GM21737 (cell line): ENCODE data around the gene SGPL1.

ENCODE experiments used
- ATAC-seq: cut with Tn5 transposase; IDR thresholded peaks from one replicate; pipeline ENCODE4 v1.9.1; 2021; ENCODE audit warnings: mild to moderate bottlenecking, moderate library complexity; ENCODE audit not compliant: unreplicated experiment

SGPL1 gene

DNA sequence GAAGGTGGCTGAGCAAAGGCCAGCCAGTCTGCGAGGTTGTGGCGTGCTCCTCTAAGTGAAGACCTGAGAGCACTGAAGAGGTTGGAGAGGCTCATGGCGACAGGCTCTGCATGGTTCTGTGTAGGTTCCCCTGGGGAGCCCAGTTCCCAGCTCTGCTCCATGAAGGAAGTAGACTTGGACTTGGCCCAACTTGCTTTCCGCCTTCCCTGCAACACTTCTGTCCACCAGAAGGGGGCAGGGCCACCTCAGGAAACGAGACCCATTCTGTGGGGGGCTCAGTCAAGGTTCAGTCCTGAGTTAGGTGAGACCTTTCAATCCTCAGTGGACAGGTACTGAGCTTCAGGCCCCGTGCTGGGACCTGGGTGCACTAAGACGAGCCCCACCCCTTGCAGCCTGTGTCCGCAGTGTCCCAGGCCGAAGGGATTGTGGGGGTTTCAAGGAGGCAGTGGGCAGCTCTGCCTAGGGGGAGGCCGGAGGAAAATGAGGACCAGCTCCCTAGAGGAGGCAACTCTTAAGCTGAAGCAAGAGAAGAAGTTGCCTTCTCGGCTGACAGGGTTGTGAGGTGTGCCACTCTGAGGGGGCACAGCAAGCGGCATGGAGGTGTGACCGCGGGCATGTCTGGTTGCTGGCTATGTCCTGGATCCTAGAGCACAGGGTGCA lies 87.6 kb downstream of the SGPL1 start:
- ATAC-seq: no peak

DNA sequence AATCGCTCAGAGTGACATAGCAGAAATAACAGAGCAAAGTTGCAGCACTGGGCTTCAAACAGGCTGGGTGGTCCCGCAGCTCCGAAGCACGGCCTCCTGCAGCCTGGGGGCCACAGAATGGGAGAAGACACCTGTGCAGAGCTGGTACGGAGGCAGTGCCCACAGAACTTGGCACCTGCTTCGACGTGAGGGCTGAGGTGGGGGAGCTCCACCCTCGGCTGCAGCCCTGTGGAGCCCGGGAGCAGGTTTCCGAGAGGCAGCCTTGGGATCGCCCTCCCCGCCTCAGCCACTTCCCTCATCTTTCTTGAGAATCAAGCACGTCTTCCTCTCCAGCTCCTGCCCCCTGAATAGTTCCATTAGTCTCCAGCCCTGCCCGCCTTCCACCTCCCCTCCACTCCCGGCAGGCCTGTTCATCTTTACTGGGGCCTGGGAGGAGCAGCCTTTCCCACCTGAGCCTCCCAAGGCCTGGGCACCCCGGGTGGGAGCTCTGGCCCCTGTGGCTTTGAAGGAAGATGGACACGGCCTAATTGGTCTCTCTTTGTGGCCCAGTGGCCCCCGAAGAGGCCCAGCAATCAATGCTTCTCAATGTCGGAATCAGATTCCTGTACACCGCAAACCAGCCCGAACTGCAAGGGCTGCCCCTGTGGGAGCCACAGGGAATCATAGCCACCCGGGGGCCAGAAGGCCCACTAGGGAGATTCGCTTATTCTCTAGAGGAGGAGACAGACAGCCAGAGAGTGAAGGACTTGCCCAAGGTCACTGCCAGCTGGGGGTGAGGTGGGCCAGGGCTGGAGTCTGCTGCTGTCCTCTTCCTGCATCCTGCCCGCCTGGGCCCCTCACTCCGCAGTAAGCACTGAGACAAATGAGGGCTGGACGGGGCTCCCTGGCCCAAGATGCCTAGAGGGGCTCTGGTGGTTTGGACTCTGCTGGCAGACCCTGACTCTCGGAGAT lies 89.6 kb downstream of the SGPL1 start:
- no peak for ATAC-seq

DNA sequence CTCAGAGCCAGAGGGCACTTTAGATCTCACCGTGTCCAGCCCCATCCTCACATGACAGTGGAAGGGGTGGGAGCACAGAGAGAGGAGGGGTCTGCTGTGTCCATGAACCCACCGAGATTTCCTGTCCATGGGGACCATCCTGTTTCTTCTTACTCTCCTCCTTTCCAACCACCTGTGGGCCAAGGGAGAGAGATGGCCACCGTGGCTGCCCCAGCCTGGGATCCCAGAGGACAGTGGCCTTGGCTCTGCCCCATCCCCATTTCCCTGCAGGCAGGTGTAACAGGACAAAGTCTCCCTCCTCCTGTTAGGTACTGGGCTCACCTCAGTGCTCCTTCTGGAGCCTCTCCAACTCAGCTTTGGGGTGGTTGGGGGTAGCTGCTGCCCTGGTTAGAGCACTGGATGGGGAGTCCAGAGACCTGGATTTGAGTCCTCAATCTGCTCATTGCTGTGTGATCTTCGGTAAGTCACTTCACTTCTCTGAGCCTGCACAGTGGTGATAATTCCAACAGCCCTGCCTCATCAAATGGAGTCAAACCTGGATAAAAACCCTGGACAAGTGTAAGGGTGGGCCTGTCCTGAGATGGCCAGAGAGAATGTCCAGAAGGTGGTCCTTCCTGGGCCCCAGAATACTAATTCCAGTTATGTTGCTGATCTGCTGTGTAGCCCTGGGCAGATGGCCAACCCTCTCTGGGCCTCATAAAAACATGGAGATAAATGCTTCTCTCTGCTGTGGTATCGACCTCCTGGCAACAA lies 90.5 kb downstream of the SGPL1 start:
- ATAC-seq: no peak

DNA sequence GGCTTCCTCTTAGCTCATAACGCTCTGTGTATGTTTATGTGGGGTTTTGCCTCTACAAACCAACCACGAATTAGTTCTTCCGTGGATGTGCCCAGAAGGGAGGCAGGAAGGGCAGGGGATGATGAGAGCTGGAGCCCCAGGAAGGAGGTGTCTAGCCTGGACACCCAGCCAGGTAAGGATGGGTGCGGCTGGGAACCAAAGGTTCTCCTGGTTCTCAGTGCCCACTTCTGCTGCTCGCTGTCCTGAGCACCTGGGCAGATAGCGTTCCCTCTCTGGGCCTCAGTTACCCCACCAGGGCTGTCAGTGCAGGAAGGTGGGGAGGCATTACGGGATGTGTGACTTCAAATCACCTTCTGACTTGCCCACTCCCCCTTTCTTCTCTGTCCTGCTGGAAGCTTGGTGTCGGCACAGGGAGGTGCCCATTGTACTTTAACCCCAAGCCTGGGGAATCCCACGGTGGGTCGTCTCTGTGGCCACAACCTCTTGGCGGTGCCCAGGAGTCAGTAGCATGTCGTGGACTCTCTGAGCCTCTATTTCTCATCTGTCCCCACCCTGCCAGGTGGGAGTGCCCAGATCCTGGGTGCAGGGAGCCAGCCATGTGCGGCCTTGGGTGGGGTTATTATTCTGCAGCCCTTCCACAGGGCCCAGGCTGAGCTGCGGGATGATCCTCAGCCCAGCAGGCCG lies 91.3 kb downstream of the SGPL1 start:
- no peak for ATAC-seq

DNA sequence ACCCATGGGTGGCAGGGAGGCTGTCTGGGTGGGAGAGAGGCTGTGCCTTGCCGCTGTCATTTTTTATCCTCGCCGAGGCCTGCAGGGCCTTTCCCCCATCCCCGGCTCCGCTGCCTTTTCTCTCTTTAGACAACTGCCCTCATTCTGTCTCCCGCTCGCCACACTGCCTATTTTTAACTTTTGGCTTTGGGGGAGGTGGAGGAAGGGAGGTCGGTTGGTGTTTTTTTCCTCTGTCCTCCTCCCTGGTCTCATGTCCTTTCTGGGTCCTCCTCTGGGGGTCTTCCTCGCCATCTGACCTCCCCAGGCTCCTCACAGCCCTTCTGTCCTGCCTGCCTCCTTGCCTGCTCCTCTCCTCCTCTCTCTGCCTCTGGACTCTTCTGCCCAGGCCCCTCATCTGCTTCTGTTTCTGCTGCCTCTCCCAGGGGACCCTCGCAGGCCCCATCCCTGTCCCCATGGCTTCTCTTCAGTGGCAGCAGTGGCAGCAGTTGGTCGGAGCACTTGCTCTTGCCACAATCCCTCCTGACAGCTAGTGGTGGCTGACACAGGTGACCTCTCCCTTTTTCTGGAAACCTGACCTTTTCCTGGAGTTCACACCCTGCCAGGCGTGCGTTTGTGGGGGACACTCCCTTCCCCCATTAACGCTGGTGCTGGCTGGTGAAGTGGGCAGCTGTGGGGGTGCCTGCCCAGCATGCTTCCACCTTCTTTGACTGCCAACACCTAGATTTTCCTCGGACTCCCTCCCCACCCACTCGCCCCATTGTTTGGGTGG lies 92.1 kb downstream of the SGPL1 start:
- ATAC-seq: no peak

DNA sequence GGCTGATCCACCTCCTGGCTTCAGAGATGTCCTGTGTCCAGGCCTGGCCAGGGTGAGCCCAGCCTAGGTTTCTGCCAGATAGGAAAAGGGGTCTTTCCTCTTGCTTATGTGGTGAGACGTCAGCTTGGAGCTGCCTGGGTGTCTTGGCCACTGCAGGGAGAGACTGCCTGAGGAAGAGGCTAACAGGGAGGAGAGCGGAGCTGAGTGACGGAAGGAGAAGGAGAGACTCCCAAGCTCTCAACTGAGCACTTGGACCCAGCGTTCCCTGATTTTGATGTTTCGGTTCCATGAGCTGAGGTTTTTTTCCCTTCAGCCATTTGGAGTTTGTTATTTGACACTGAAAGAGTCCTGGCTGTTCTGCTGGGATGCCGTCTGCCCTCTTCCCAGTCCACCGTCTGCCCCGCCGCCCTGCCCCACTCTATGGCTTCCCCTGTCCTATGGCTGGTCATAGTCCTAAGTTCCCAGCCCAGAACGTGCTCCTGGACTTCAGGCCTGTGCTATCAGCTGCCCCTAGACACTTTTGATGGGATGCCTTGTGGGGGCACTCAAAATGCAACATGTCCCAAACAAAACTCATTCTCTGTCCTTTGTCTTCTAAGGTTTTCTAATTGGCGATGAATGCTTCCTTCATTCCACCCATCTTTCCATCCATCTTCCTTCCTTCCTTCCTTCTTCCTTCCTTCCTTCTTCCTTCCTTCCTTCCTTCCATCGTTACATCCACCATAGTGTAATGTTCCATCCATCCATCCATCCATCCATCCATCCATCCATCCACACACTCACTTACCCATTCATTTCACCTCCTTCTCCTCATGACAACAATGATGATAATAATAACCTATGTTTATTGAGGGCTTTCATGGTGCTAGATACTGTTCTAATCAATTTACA lies 92.9 kb downstream of the SGPL1 start:
- no peak for ATAC-seq

DNA sequence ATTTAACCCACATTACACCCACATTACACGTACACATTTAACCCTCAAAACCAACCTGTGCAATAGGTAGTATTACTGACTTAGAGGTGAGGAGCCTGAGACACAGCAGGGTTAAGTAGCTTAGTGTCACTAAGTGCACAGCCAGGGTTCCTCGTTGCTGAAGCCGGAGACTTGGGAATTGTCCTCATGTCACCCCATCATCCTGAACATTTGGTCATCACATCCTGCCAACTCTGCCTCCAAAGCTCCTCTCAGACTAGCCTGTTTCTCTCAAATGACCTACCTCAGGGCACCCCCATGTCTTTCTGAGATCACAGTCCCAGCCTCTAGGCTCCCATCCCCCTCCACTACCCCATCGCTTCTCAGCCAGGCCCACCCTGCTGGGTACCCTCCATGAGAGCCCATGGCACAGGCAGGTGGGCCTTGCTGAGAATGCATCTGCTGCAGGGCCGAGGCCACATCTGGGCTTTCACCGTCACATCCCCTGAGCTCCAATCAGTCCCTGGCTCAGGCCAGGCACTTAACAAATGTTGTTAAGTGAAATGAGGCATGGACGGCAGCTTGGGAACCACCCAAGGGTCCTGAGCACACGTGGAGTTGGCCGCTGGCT lies 93.7 kb downstream of the SGPL1 start:
- no peak for ATAC-seq

DNA sequence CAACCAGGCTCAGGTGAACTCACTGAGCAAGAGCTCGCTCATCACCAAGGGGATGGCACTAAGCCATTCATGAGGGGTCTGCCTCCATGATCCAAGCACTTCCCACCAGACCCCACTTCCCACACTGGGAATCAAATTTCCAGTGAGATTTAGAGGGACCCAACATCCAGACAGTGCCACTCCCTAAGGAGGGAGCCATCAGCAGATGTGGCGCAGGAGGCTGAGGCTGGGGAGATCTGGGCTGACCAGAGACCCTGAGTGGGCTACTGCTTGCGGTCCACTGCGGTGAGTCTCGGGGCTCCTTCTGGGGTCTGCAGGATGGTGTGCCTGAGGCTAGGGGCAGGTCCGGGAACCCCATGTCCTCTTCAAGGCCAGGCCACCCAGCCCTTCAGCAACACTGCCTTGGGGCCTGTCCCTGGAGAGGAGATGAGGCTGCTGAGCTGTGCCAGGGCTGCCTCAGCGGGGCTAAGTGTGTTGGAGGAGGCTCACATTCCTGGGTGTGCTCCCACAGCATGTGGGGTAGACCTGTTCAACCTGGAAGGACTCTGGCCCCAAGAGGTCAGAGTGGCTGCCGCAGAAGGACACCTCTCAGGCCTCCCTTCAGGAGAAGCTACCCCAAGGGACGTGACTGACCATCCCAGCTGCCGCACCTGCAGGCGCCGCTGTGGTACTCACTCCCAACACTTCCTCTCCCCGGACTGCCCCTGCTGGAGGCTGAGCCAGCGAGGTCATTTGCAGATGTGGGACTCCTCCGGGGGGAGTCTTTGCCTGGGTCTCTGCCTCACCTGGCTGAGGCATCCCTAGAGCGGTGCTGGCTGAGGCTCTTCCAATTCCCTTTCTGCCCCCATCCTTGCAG lies 95.0 kb downstream of the SGPL1 start:
- ATAC-seq: no peak

DNA sequence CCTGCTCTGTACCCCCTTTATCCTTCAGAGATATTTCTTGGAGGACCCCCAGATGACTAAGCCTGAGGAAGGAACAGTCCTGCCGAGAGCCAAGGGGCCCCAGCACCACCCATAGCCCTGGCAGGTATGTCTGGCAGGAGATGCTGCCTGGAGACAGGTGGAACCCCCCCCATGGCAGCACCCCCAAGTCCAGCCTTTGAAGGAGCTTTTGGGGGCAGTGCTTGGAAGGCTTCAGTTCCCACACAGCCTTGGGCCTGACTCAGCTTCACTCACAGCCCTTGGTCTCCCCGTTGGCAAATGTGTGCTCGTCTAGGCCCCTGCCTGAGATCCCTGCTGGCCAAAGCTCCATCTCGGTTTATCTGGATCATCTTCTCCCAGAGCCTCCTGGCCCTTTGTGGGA lies 95.6 kb downstream of the SGPL1 start:
- ATAC-seq: no peak

DNA sequence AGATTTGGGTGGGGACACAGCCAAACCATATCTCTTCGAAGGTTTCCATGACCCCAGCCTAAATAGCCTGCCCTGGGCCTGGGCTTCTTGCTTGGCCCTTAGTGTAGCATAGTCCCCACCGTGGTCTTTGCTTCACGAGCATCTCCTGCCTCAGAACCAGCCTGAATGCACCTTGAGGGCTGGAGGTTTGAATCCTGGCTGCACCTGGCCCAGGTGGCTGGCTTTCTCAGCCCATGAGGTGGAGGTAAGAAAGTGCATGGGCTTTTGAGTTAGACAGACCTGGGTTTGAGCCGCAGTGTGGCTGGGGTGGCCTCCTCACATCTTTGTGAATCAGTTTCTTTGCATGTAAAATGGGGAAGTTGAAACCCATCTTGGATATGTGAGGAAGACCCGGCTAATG lies 96.8 kb downstream of the SGPL1 start:
- ATAC-seq: no peak

DNA sequence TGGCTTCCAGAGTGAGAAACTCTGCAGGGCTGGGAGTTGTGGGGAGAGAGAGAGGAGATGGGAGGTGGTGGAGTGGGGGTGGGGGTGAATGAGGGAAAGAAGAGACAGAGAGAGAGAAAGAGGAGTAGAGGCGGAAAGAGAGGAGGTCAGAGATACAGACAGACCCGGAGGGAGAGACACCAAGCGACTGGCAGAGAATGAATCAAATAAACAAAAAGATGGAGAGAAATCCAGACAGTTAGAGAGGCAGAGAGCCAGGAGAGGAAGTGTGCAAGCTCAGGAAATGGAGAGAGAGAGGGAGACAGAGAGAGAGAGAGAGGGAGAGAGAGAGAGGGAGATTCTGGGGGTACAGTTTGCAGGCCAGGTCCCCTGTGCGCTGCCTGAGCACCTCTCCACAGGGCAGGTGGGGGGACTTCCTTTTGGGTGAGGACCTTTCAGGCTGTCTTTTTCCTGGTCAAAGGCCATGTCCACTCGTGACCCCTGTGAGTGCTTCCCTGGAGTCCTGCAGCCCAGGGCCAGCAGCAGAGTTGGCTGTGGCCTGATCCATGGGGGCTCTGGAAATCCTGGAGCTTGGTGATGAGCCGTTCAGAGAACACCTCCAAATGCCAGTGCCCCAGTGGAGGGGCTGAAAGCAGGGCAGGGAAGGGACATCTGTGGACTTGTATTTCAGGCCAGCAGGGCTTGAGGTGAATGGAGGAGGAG lies 97.6 kb downstream of the SGPL1 start:
- no peak for ATAC-seq

DNA sequence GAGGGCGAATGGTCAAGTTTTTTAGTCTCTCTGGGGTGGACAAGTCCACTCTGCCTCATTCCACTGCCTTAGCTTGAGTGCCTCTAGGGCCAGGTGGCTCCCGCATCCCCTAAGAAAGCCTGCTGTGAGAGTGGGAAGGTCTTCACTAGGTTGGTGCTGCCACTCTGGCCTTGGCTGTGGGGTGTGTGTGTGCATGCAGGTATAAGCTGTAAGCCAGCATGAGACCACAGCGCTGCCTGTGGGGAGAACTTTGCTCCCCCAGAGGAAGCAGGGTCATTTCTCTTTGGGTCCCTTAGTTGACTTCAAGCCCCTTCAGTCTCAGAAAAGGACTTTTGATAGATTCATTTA lies 98.1 kb downstream of the SGPL1 start:
- ATAC-seq: no peak

DNA sequence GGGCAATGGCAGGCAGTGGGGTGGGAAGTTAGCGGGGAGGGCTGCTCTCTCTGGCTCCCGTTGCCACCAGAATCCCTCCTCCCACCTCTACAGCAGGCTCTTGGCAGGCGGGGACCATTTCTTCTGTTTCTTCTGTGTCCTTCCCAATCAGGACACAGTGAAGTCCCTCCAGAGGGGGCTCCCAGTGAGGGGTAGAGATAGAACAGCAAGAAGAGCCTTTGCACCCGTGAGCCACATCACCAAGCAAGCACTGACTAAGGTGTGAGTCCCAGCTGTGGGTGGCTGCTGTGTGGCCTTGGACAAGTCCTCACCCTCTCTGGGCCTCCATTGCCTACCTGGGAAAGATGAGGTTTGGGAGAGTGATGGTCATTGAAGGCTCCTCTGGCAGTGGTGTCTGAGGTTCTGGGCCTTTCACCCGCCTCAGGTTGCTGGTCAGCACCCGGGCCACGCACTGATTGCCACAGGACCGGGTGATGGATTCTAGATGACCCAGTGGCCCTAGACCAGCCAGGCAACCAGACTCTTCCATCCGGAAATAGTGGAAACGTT lies 98.6 kb downstream of the SGPL1 start:
- no peak for ATAC-seq

DNA sequence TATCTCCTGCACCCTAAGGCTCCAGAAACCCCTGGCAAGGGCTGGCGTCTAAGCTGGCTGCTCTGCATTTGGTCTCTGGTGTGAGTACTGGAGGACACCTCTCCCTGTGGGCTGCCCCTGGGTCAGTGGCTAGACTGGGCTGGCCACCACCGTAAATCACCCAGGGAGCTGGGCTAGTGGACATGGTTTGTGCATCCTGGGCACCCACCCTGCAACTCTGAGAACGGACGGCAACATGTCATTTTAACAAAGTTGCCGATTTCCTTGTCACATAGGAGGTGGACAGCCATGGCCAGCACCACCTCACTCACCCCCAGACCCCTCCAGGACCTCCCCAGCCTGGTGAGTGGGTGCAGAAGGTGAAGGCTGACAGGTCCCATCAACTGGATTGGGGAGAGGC lies 99.5 kb downstream of the SGPL1 start:
- no peak for ATAC-seq

DNA sequence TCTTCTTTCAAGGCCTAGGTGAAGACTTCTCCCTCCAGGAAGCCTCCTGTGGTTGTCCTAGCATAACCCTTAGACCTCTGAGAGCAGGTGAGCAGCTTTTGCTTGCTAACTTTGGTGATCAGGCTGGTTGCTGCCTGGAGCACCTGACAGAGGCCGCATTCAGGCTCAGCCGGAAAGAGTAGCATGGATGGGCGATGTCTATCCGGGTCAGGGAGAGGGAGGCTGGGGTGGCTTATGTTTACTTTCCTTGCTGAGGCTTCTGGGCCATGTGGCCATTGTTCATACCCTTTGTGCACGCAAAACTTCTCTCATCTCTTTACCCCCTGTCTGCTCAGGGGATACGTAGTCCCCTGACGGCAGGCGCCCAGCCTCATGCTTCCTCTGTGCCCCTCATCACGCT lies 100.1 kb downstream of the SGPL1 start:
- no peak for ATAC-seq

DNA sequence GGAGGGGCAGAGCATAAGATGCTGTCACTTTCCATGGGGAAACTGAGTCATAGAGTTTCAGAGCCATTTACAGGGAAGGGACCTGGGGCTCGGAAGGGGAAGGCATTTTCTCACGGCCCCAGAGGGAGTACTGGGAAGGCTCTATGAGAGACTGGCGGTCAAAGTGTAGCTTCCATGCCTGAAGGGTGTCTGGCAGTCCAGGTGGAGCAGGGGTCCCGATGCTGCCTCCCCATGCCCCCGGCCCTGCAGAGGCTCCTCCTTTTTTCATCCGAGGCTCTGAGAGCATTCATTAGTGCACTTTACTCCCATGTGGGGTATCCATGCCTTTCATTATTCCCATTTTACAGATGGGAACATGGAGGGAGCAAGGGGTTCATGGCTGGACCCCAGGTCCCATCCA lies 100.5 kb downstream of the SGPL1 start:
- no peak for ATAC-seq

DNA sequence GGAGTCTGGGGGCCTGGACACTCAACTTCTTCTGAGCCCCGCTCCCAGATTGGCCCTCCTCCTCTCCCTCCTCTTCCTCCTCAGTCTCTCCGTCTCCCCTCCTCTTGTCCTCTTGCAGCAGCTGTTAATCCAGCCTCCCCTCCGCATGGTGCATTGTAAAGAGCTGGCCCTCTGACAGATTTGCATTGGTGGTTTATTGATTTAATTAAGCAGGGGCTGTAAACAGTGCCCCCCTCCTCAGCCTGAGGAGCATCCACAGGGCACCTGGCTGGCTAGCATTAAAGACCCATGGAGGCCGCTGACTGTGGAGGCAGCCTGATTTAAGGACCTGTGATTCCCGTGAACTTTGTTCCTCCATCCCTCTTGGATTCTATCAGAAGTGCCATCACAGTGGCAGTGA lies 101.5 kb downstream of the SGPL1 start:
- ATAC-seq: no peak
